ENCODE data around the gene SPRR3. TPM values are rescaled to one million over a fixed set of nuclear protein-coding genes. Genes with fewer than 3 reads are reported as not detected.

The SPRR3 gene, protein sequence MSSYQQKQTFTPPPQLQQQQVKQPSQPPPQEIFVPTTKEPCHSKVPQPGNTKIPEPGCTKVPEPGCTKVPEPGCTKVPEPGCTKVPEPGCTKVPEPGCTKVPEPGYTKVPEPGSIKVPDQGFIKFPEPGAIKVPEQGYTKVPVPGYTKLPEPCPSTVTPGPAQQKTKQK
- total RNA-seq = not detected in 2 replicates

DNA sequence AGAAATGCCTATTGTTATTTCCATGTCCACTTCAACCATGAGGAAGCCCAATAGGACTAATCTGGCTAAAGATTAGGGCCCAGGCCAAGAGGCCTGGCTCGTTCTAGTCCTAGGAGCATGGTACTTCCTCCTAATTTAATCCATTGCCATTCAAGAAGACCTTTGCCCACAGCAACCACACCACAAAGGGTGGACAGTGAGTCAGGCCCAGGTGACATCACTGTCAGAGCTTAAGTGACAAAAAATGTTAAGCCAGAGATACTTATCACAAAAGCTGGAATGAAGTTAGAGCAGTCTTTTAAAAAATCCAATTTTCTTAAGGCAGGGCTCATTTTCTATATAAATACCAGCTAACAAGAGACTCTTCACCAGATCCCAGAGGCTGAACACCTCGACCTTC, at the start of gene SPRR3:
SPRR3 (plus strand) TSS at position 368 of the 400 bp plus-strand sequence. CDS start 1,272 bp downstream, outside the sequence.
- intact Hi-C loops (cut with micrococcal nuclease) = no loop called here

DNA sequence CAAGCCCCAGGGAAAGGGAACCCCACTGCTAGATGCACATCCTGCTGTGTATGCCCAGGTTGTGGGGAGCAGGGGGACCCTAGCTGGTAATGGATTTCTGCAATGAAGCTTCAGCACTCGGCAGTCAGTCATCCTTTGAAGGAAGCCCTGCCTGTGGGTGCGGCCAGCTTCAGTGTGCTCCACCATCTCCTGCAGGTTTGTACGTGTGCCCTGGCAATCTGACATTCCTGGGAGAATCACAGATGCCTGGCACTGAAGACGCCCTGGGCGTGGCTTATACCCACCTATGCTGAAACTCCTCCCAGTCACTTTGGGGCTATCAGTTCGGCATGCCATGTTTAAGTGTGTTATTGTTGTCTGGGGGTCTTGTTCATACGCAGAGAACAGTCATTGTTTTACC, 47.8 kb upstream of the SPRR3 start:
- intact Hi-C loops (cut with micrococcal nuclease) = no loop called here

DNA sequence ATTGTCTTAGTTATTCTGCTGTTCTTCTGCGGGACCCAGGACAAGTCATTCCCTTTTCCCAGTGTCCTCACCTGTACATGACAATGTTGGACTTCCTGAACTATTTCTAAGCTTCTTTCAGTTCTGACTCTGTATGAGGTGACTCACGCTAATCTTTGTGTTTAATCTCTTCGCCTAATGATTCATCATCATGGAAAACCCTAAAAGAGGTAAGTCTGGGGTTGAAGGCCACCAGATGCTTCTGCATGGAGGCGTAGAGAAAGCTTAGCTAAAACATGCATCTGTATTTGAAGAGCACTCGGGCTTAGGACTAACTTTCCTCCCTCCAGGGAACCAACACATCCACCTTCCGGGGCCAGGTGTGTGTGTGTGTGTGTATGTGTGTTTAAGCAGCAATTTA, 47.1 kb upstream of the SPRR3 start:
- intact Hi-C loops (cut with micrococcal nuclease) = no loop called here

DNA sequence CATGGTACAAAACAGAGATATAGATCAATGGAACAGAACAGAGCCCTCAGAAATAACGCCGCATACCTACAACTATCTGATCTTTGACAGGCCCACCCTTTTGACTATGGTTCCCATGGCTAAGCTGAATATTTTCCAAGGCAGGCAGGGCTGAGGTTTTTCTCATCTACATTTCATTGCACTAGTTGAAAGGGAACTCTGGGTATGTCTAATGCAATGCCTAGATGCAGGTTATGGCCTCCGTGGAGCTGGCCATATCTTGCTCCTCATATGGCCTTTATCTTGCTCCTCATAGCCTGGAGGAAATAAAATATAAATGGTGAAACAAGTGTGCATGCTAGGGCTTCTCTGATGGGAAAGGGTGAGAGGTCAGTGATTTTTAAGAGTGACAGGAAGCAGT, 44.0 kb upstream of the SPRR3 start:
- intact Hi-C loops (cut with micrococcal nuclease) = no loop called here

DNA sequence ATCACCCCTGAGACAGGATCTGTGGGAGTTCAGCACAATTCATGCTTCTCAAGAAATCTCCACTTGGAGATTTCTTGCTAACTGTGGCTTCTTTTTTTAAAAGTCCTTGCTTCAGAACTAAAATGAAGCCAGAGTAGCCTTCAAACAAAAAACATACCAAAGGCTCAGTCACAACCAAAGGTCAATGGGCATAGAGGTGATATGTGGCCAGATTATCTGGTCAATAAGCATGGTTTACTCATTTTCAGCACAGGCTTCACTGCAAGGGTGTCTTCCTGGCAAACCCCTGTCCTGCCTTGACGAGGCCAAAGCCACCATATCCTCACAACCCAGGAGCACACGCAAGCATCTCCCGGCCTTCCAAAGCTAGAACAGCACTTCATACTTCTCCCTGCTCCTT, 42.3 kb upstream of the SPRR3 start:
- intact Hi-C loops (cut with micrococcal nuclease) = no loop called here

DNA sequence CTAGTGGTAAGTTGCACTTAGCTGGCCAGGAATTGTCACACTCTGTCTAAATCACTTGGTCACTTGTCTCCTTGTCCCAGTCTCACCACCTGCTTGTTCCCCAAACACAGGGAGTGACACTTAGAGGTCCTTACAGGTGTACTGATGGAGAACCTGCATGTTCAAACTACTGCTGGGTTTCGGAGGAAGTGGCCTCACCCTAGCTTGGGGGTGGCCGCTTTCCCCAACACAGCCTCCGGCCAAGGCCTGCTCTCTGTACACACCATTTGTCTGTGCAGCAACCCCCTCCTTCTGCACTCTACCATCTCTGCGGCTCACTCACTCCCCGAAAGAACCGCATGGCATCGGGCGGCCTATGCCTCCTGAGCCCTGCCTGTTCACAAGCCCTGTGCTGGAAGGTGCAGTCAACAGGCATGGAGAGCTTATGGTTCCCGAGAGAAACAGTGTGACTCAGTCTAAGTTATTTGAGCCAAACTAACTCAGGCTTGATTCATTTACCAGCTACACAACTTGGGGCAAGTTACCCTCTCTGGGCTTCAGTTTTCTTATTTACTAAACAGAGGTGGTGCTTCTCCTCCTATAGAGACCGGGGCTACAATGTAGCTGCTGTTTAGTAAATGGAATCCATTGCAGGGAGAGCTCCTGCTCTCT, 41.6 kb upstream of the SPRR3 start:
- intact Hi-C loops (cut with micrococcal nuclease) = no loop called here

DNA sequence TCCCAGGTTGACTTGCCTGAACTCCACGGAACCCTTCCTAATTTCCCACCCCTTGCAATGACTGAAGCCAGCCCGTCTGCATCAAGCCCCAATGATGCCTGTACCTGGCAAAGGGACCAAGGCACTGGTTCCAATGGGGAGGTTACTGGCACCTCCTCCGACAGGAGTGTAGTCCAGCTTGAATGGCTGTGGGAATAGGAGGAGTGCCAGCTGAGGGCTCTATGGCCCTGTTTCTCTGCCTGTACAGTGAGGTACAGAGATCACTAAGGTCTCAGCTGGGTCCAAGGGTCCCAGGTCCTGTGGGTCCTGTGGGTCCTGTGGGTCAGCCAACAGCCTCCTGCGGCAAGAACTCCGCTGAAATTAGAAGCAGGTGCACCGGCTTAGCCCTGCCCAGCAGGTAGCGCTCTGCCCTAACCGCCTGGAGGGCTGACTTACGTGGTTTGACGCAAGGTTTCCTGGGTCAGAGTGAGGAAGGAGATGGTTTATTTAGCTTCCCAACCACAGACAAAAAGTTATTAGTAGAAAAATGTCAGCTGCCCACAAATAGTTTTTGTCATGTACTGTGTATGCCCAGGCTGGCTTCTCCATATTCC, 41.0 kb upstream of the SPRR3 start:
- intact Hi-C loops (cut with micrococcal nuclease) = no loop called here

DNA sequence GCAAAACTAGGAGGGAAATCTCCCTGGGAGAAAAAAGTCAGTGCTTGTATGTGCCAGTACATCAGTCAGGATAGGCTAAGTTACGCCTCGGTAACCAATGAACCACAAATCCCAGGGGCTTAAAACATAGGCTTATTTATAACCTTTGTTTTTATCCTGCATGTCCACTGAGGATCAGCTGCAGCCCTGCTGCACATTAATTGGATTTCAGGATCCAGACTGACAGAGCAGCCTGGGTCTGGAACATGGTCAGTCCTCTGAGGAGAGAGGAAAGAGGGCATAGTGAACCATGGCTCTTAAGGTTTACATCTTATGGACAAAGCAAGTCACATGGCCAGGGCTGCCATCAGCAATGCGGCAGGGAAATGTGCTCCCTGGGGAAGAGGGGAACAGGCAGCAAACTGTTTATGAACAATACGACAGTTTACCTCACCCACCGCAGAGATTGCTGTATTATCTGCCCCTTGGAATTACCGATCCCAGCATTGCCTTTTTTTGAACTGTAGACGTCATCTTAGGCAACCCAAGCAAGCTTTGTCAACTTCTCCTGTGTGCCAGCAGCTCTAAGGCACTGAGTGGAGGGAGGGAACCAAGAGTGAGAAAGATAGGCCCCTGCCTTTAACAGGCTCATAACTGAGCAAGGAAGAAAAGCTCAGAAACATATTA, 40.2 kb upstream of the SPRR3 start:
- intact Hi-C loops (cut with micrococcal nuclease) = no loop called here

DNA sequence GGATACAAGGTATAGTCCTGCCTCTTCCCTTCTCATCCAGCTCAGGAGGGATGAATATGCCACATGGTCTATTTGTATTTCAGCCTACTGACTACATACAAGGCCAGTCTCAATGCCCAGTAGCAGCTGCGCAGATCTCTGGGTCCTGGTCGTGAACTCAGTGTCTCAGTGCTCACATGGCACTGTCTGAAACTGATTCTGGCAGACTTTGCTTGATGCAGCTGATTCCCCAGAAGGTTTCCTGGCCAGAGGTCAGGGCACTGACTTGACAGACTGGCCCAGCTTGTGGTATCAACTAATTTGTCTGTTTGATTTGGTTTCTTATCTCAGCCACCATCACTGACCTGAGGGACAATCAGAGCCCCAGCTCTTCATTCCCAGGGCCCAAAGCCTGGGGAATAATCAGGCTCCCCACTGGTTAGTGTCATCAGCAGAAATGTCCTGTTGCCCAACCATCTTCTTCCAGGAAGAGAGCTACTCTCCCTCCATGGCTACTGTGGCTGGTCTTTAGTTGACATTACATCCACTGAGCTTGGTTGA, 38.6 kb upstream of the SPRR3 start:
- intact Hi-C loops (cut with micrococcal nuclease) = no loop called here

DNA sequence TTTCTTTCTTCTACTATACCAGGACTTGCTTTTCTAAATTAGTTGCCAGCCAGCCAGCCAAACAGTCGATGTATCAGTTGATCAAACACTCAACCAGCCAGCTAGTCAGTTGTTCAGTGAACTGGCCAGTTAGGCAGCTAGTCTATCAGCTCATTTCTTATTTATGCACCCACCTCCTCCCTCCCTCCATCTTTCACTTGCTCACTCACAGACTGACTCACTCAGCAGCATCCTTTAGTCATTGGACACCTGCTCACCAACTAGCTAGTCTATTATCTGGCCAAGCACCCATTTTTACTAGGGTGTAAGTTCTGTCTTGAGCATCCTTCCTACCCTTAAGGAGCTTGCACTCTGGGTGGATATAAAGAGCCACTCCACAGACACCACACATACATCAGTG, 37.0 kb upstream of the SPRR3 start:
- intact Hi-C loops (cut with micrococcal nuclease) = no loop called here

DNA sequence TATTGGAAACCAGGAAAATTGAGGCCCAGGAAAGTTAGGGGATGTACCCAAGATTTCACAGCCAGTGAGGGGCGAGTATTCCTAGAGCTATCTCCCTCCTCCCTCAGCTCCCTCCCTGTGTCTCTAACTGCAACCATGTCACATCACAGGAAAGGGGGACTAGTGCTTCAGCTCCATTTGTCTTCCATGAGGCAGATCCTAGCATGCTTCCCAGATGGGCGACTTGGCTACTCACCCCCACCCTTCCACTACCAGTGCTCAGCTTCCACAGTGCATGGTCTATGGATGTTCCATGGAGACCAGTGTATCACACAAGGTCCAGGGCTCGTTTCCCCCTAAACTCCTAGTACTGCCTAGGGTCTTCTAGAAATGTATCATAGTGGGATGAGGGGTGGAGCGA, 35.7 kb upstream of the SPRR3 start:
- intact Hi-C loops (cut with micrococcal nuclease) = no loop called here

DNA sequence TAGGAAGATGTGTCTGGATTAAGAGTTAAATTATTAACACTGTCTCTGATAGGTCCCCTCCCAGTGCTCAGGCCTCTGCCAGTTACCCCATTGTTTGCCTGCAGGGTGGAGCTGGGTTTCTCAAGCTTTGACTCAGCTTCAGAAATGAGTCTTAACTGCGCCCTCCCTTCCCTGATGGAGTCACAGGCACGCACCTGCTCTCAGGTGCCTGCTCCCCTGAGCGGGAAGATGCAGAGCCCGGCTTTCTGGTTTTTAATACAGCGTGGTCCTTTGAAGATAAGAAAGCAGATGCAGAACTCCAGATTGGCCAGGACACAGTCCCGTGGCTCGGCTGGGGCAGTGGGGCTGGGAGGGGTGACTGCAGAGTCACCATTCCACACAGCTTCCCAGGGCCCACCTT, 34.3 kb upstream of the SPRR3 start:
- intact Hi-C loops (cut with micrococcal nuclease) = no loop called here

DNA sequence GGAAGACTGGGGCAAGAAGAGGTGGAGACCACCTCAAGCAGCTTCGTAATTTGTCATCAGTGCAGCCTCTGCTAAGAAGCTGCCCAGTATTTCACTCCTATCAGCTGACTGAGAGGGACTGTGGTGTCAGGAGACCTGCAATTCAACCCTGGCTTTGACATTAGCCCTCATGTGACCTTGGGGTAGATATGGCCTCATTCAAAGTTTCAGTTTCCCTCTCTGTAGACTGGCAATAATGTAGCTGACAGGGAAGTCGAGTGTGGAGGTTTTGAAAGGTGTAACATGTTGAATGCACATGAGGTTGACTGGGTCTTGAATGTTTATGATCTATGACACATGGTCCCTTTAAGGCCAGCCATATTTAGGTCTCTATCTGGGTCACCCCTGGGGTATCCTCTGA, 33.3 kb upstream of the SPRR3 start:
- intact Hi-C loops (cut with micrococcal nuclease) = no loop called here

DNA sequence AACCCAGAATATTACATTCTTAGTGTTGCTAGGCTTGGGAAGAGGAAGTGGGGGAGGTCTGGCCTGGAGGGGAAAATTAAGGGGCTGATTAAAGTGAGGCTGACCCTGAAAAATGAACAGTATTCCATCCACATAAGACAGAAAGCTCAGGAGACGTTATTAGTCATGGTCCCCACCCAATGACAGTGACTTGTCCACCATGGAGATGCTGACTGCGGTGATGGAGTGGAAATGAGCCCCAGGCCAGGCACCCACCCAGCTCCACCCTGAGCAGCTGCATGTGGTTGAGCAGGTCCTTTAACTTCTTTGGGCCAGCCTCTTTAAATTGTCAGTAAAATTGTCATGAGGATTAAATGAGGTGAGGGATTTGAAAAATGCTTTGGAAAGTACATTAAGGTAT, 32.5 kb upstream of the SPRR3 start:
- intact Hi-C loops (cut with micrococcal nuclease) = no loop called here

DNA sequence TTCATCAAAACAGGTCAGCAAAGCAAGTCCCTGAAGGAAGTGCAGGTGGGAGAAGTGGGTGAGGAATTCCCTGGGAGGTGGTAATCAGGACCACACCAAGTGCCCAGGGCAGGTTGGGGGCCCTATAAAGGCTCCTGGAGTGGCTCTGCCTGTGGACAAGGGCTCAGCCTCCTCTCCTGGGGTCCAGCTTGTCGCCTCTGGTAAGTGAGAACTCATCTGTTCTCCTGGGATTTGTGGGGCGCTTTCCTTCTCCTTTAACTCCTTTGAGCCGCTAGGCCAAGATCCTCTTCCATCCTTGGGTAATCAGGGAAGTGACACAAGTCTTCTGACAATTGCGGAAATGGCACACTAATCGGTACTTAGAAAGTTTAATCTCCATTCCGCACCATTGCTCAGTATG, 31.1 kb upstream of the SPRR3 start, which contains the start of gene SPRR4:
SPRR4 (plus strand) TSS at position 154 of the 400 bp plus-strand sequence. CDS start 1,243 bp downstream, outside the sequence.
- intact Hi-C loops (cut with micrococcal nuclease) = loop anchor here (10.0 kb wide), 1 partner anchor 614 kb away; no protein-coding TSS in a partner anchor

DNA sequence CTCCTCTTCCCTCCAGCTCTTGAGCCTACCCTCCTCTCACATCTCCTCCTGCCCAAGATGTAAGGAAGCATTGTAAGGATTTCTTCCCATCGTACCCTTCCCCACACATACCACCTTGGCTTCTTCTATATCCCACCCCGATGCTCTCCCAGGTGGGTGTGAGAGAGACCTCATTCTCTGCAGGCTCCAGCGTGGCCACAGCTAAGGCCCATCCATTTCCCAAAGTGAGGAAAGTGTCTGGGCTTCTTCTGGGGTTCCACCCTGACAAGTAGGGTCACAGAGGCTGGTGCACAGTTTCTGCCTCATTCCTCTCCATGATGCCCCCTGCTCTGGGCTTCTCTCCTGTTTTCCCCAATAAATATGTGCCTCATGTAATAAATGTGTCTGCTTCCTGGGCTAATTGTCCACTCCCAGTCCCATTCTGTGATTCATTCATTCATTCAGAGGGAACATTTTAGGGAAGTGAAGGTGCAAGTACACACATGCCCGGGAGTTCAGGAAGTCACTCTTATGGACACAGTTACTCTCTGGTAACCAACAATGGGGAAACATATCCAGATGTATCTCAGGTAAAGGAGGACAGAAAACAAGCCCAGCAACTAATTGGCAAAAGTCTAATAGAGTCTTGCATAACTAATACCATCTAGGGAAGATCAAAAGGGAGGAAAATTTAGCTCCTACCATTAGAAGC, 29.2 kb upstream of the SPRR3 start:
- intact Hi-C loops (cut with micrococcal nuclease) = loop anchor here (10.0 kb wide), 1 partner anchor 612 kb away; no protein-coding TSS in a partner anchor

DNA sequence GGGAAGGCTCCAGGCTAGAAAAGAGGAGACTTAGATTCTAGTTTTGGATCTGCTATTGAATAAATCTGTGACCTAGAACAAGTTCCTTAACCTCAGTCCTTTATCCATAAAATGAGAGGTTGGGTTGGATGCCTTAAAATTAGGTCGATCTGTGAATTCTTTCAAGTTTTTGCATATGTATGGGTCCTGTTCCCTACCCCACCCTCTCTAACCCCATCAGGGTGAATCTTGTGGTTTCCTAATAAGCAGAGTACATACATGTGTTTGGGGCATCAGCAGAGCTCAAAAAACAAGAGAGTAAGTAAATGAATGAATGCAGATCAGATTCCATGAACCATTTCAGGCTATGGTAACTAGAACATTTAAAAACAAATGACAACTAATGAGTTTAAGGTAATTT, 24.9 kb upstream of the SPRR3 start:
- intact Hi-C loops (cut with micrococcal nuclease) = loop anchor here (10.0 kb wide), 1 partner anchor 608 kb away; no protein-coding TSS in a partner anchor

DNA sequence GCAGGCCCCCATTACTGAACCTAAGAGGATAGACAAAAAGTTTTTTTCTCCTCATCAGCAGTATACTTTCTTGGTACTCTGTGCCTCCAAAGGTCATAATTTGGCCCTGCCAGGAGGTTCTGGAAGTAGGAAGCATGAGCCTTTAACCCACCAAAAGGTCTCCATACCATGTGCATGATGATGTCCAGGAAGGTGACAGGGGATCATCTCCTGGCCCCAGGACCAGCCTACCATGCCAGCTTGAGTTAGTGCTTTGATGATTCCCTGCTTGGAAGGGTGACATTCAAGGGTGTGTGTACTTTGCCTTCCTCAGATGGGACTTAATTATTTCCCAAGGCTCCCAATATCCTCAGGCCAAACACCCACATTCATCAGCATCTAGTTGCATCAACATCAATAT, 23.9 kb upstream of the SPRR3 start:
- intact Hi-C loops (cut with micrococcal nuclease) = loop anchor here (10.0 kb wide), 1 partner anchor 607 kb away; no protein-coding TSS in a partner anchor

DNA sequence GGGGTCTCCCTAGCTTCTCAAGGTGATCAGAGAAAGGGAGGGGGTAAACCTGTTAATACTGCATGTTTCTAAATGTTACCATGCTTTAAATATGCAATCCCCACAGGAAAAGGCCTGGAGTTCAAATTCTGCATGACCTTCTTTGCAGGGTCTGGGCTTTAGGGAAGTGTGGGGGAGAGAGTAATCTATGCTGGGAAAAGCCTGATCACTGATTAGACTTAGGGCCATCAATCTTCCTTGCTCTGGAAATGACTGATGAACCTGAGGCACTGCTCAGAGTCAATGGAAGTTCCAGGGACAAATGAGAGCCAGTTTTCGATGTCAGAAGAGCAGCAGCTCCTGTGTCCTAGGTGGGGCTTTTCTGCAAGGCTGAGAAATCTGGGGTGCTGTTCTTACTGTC, 20.9 kb upstream of the SPRR3 start:
- intact Hi-C loops (cut with micrococcal nuclease) = no loop called here

DNA sequence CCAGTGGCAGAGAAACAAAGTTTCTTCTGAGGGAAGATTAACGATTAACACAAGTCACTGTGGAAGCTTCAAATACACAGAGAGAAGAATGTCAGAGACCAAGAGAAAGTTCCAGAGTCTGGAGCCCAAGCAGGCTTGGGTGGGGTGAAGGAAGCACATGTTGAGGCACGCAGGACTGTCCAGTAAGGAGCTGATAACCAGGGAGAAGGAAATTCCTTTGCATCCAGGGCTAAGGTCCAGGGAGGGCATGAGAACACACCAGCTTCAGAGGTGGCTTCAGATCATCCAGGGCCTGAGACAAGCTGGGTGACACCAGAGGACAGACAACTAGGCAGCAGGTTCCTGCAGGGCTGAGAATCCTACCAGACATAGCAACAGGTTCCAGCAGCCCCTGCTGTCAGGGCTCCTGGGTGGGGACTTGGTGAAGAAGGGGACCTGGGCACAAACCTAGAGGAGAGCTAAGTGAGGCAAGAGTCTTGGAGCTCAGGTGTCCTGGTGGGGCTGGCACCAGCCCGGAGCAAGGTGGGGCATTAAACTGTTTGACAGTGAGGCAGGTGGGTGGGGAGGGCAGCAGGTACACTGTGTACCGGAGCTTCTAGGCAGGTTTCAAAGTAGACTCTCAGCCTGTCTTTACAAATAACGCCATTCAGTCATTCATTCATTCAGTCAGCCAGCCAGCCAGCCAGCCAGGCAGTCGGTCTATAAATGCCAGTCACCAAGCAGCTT, 20.2 kb upstream of the SPRR3 start:
- intact Hi-C loops (cut with micrococcal nuclease) = no loop called here

DNA sequence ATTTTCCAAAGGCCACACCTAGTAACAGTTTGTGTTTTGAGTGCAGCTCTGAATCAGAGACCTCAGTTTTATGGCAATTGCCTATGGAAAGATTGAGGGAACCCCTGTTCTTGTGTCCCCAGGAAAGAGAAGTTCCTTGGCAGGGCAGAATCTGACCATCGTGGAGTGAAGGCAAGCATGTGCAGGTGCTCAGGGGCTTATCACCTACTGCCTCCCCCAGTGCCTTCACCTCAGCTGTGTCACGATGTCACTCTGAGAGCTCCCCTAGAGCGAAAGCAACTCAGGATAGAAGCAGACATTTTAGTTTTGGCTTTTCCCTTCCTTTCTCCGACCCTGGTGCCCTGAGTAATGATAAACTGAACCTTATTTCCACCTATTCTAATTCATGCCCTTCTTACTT, 19.5 kb upstream of the SPRR3 start:
- intact Hi-C loops (cut with micrococcal nuclease) = no loop called here

Measured in T-helper 2 cell treated with Interferon-gamma antibody and Interleukin-4, amounts not matched to agents 100 ng/mL and 5 ng/mL, for 36 hours (primary cell).